ENCODE results near the gene SMPD4.
"Not testable (repeated sequence)": the region's sequence is repeated elsewhere in the genome, so short reads cannot be mapped to it uniquely, and the experiment has no call there.

DNA sequence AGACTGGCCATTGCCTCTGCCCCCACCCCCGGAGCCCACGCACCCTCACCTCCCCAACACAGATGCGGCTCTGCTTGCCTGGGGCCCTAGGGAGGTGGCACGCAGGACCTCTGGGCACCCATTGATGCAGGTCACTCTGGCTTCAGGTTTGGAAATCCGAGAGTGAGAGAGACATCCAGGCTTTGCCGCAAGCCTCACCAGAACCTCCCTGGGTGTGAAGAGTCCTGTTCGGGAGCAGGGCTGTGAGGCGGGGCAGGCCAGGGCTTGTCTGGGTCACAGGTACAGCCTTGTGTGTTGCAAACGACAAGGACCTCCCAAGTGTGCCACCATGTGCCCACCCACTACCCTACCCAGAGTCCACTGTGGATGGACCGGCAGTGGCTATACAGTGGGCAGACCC lies 44.9 kb downstream of the SMPD4 start:
- TF ChIP-seq, protein P1, sequence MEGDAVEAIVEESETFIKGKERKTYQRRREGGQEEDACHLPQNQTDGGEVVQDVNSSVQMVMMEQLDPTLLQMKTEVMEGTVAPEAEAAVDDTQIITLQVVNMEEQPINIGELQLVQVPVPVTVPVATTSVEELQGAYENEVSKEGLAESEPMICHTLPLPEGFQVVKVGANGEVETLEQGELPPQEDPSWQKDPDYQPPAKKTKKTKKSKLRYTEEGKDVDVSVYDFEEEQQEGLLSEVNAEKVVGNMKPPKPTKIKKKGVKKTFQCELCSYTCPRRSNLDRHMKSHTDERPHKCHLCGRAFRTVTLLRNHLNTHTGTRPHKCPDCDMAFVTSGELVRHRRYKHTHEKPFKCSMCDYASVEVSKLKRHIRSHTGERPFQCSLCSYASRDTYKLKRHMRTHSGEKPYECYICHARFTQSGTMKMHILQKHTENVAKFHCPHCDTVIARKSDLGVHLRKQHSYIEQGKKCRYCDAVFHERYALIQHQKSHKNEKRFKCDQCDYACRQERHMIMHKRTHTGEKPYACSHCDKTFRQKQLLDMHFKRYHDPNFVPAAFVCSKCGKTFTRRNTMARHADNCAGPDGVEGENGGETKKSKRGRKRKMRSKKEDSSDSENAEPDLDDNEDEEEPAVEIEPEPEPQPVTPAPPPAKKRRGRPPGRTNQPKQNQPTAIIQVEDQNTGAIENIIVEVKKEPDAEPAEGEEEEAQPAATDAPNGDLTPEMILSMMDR (IDR thresholded peaks at IDR 0.05): not testable (repeated sequence)
- not testable (repeated sequence) for TF ChIP-seq POLR2A, POLR2AphosphoS5 (IDR thresholded peaks at IDR 0.05)

Measured in gastroesophageal sphincter (tissue), 3 donors.